H1 (cell line): Measurements from ENCODE around the gene MORC3. TPM values are rescaled to one million over a fixed set of nuclear protein-coding genes. Genes with fewer than 3 reads are reported as not detected.

Experiments
- CTCF ChIA-PET: fragments of 300-600 bp; sonication (Branson Sonifier 250); formaldehyde crosslinking; loops from one replicate; lab custom pipeline; 2021; ENCODE audit not compliant: partially characterized antibody; lab: Charles Lee
- POLR2A ChIA-PET: fragments of 300-600 bp; sonication (Branson Sonifier 250); formaldehyde crosslinking; loops from one replicate; lab custom pipeline; 2021; ENCODE audit warnings: inconsistent platforms; ENCODE audit not compliant: partially characterized antibody; lab: Charles Lee
- DNase-seq, 2 experiments: peaks; one replicate each; pipeline versions ENCODE4 v3.0.0 to v3.0.0-alpha.2; 2010 to 2022; ENCODE audit warnings: low spot score in 2 of 2, low read depth in 1 of 2, mixed read lengths in 1 of 2
- FAIRE-seq: peaks from 2 replicates; lab custom pipeline; 2011; peaks lifted over from hg19 to GRCh38; lab: Jason Lieb, UNC
- H2AFZ ChIP-seq: 2 replicates; pipeline ENCODE4 v1.8.1; 2012; ENCODE audit warnings: low read length, inconsistent platforms
- H2AK5ac ChIP-seq: 2 replicates; pipeline ENCODE4 v1.6.1; 2013; ENCODE audit warnings: low read depth, low read length
- H2BK120ac ChIP-seq: replicated peaks from 2 replicates; pipeline ENCODE3; 2013; ENCODE audit warnings: low read depth, low read length, inconsistent platforms
- H2BK12ac ChIP-seq: 2 replicates; pipeline ENCODE4 v1.6.1; 2013; ENCODE audit warnings: low read depth, low read length
- H2BK15ac ChIP-seq: 2 replicates; pipeline ENCODE4 v1.6.1; 2013; ENCODE audit warnings: low read length
- H2BK20ac ChIP-seq: 2 replicates; pipeline ENCODE4 v1.6.1; 2013; ENCODE audit warnings: low read length
- H2BK5ac ChIP-seq: 2 replicates; pipeline ENCODE4 v1.6.1; 2013; ENCODE audit warnings: low read depth, low read length
- H3K14ac ChIP-seq: 2 replicates; pipeline ENCODE4 v1.6.1; 2013; ENCODE audit warnings: inconsistent platforms; ENCODE audit not compliant: insufficient read length
- H3K18ac ChIP-seq: 2 replicates; pipeline ENCODE4 v1.6.1; 2013; ENCODE audit warnings: low read length; ENCODE audit errors: extremely low read depth
- H3K23ac ChIP-seq: 2 replicates; pipeline ENCODE4 v1.6.1; 2013; ENCODE audit warnings: inconsistent platforms; ENCODE audit not compliant: insufficient read length
- H3K23me2 ChIP-seq: 2 replicates; pipeline ENCODE4 v1.6.1; 2013; ENCODE audit warnings: low read depth, low read length
- H3K27ac ChIP-seq: 2 replicates; pipeline ENCODE4 v1.6.1; 2011; ENCODE audit warnings: low read depth, low read length, inconsistent platforms
- H3K27me3 ChIP-seq, 4 experiments: replicated peaks in 1 of 4; 1 replicate in 1 of 4; 2 replicates in 3 of 4; pipeline versions ENCODE4 v1.6.1 to v1.8.1; 2011 to 2013; ENCODE audit warnings: low read length in 3 of 4, mild to moderate bottlenecking in 3 of 4, inconsistent platforms in 2 of 4, mixed read lengths in 2 of 4, moderate library complexity in 1 of 4; ENCODE audit not compliant: control insufficient read depth in 3 of 4, insufficient read depth in 3 of 4; ENCODE audit errors: extremely low read depth in 1 of 4
- H3K36me3 ChIP-seq, 4 experiments: 2 replicates each; pipeline versions ENCODE4 v1.6.1 to v1.8.1; 2011 to 2013; ENCODE audit warnings: mild to moderate bottlenecking in 4 of 4, low read length in 3 of 4, moderate library complexity in 2 of 4, control low read depth in 1 of 4, inconsistent platforms in 1 of 4; ENCODE audit not compliant: insufficient read depth in 4 of 4, control insufficient read depth in 2 of 4
- H3K4ac ChIP-seq: replicated peaks from 2 replicates; pipeline ENCODE3; 2013; ENCODE audit warnings: low read length, low read depth, mixed read lengths, inconsistent platforms; ENCODE audit not compliant: insufficient read length
- H3K4me1 ChIP-seq, 4 experiments: replicated peaks in 1 of 4; 1 replicate in 1 of 4; 2 replicates in 3 of 4; pipeline versions ENCODE4 v1.6.1 to v1.8.1; 2011 to 2013; ENCODE audit warnings: low read length in 3 of 4, inconsistent platforms in 2 of 4, mixed read lengths in 1 of 4; ENCODE audit not compliant: insufficient read depth in 4 of 4, control insufficient read depth in 3 of 4
- H3K4me2 ChIP-seq, 2 experiments: 2 replicates each; pipeline versions ENCODE4 v1.6.1 to v1.8.1; 2011 to 2013; ENCODE audit warnings: low read depth in 2 of 2, low read length in 2 of 2, control low read depth in 1 of 2, inconsistent platforms in 1 of 2, mild to moderate bottlenecking in 1 of 2; ENCODE audit not compliant: insufficient read depth in 1 of 2
- H3K4me3 ChIP-seq, 4 experiments: fragments of 200-600, 300-600 bp in 1 of 4; sonication (generic), shearing (Covaris generic), sonication (Bioruptor Twin) in 1 of 4; 2 replicates each; pipeline versions ENCODE4 v1.5.1 to v1.8.1; 2011 to 2016; ENCODE audit warnings: low read length in 4 of 4, low read depth in 3 of 4, control low read depth in 2 of 4, inconsistent platforms in 2 of 4, mild to moderate bottlenecking in 2 of 4, mixed read lengths in 1 of 4, moderate library complexity in 1 of 4; ENCODE audit not compliant: insufficient read depth in 2 of 4; ENCODE audit errors: extremely low read depth in 1 of 4
- H3K56ac ChIP-seq: replicated peaks from 2 replicates; pipeline ENCODE3; 2013; ENCODE audit warnings: low read depth, mild to moderate bottlenecking, mixed read lengths, low read length, inconsistent platforms; ENCODE audit not compliant: insufficient read length
- H3K79me1 ChIP-seq: 2 replicates; pipeline ENCODE4 v1.6.1; 2013; ENCODE audit warnings: low read depth, low read length, control low read depth
- H3K79me2 ChIP-seq, 2 experiments: 2 replicates each; pipeline versions ENCODE4 v1.6.1 to v1.8.1; 2012 to 2013; ENCODE audit warnings: low read length in 2 of 2, mild to moderate bottlenecking in 2 of 2, inconsistent platforms in 1 of 2; ENCODE audit not compliant: insufficient read depth in 2 of 2, control insufficient read depth in 1 of 2
- H3K9ac ChIP-seq, 4 experiments: replicated peaks in 1 of 4; 1 replicate in 1 of 4; 2 replicates in 3 of 4; pipeline versions ENCODE4 v1.6.1 to v1.8.1; 2011 to 2013; ENCODE audit warnings: low read depth in 3 of 4, low read length in 3 of 4, control low read depth in 2 of 4, mild to moderate bottlenecking in 2 of 4, moderate library complexity in 2 of 4, inconsistent platforms in 1 of 4; ENCODE audit errors: extremely low read depth in 1 of 4
- H3K9me3 ChIP-seq, 2 experiments: 2 replicates each; pipeline versions ENCODE4 v1.6.1 to v1.8.1; 2012 to 2013; ENCODE audit warnings: mild to moderate bottlenecking in 2 of 2, moderate library complexity in 2 of 2, control low read depth in 1 of 2, inconsistent platforms in 1 of 2, low read depth in 1 of 2, low read length in 1 of 2, mixed read lengths in 1 of 2; ENCODE audit not compliant: insufficient read depth in 2 of 2
- H4K20me1 ChIP-seq, 2 experiments: replicated peaks in 1 of 2; 2 replicates each; pipeline versions ENCODE3 to v1.8.1; 2011 to 2013; ENCODE audit warnings: inconsistent platforms in 2 of 2, low read length in 2 of 2, mild to moderate bottlenecking in 1 of 2; ENCODE audit not compliant: insufficient read depth in 2 of 2, control insufficient read depth in 1 of 2
- H4K5ac ChIP-seq: 2 replicates; pipeline ENCODE4 v1.6.1; 2013; ENCODE audit warnings: low read length, low read depth, mixed read lengths, inconsistent platforms; ENCODE audit not compliant: insufficient read length
- H4K8ac ChIP-seq: 2 replicates; pipeline ENCODE4 v1.8.0; 2013; ENCODE audit warnings: mild to moderate bottlenecking, moderate library complexity, low read length, inconsistent platforms; ENCODE audit not compliant: insufficient read depth; ENCODE audit errors: extremely low read depth
- H4K91ac ChIP-seq: replicated peaks from 2 replicates; pipeline ENCODE3; 2013; ENCODE audit warnings: low read length, mixed read lengths, inconsistent platforms; ENCODE audit not compliant: insufficient read length
- CBX5 ChIP-seq: fragments of 300-800, 300-1000 bp; sonication (generic); IDR thresholded peaks from 2 replicates; pipeline ENCODE4 v1.7.1; 2016; ENCODE audit warnings: antibody characterized with exemption, low read length, low read depth
- CEBPB ChIP-seq: IDR thresholded peaks from 2 replicates; pipeline ENCODE4 v1.6.1; 2012; ENCODE audit warnings: low read depth, low read length
- CTBP2 ChIP-seq: IDR thresholded peaks from 2 replicates; pipeline ENCODE4 v1.7.0; 2011; ENCODE audit warnings: borderline replicate concordance, mild to moderate bottlenecking, moderate library complexity, mixed read lengths, low read length; ENCODE audit not compliant: insufficient read depth, insufficient read length
- EGR1 ChIP-seq: IDR thresholded peaks from 2 replicates; pipeline ENCODE4 v1.6.1; 2011; ENCODE audit warnings: low read depth, low read length, borderline replicate concordance
- POLR2A ChIP-seq, 2 experiments: IDR thresholded peaks; 1 replicate in 1 of 2; 2 replicates in 1 of 2; pipeline ENCODE4 v1.6.1; 2011; ENCODE audit warnings: low read depth in 2 of 2, low read length in 2 of 2, mild to moderate bottlenecking in 2 of 2; ENCODE audit errors: control extremely low read depth in 1 of 2
- RBBP5 ChIP-seq: IDR thresholded peaks from 2 replicates; pipeline ENCODE4 v1.7.1; 2012; ENCODE audit warnings: low read depth, mild to moderate bottlenecking, inconsistent platforms, low read length, moderate library complexity, borderline replicate concordance
- RFX5 ChIP-seq: IDR thresholded peaks from 2 replicates; pipeline ENCODE4 v1.6.1; 2011; ENCODE audit warnings: low read depth, low read length, improper control_type of control experiment, borderline replicate concordance
- TAF7 ChIP-seq: optimal IDR thresholded peaks from 2 replicates; pipeline ENCODE3; 2011; ENCODE audit warnings: low read depth, mild to moderate bottlenecking, inconsistent platforms, low read length, moderate library complexity, borderline replicate concordance
- TBP ChIP-seq: IDR thresholded peaks from 2 replicates; pipeline ENCODE4 v1.6.1; 2011; ENCODE audit warnings: low read depth, low read length, improper control_type of control experiment
- ZNF274 ChIP-seq: IDR thresholded peaks from 2 replicates; pipeline ENCODE4 v1.7.0; 2012; ENCODE audit warnings: low read length, borderline replicate concordance; ENCODE audit errors: extremely low read depth
- WGBS, 2 experiments: shearing (Covaris generic) in 1 of 2; methylation state at CpG; one replicate each; pipeline versions ENCODE4 v1.1.6 to v1.1.7; 2013 to 2015; ENCODE audit warnings: low lambda C conversion rate in 2 of 2, mixed read lengths in 2 of 2, inconsistent platforms in 1 of 2, low coverage in 1 of 2, missing lambda C conversion rate in 1 of 2; ENCODE audit not compliant: insufficient replicate concordance in 2 of 2, insufficient coverage in 1 of 2, insufficient read length in 1 of 2; ENCODE audit errors: extremely low coverage in 1 of 2, missing lambda C conversion rate in 1 of 2; 5-methylcytosine and 5-hydroxymethylcytosine counted together
- polyA plus RNA-seq, 7 experiments: library from polyadenylated mRNA; depleted of rRNA in 3 of 7; stranded (reverse) in 5 of 7; unstranded in 2 of 7; fragments of >200 nt in 5 of 7; fragments of 200-250 nt in 2 of 7; gene quantifications; 1 replicate in 5 of 7; 2 replicates in 1 of 7; 4 replicates in 1 of 7; pipeline versions ENCODE4 v1.2.1 to v1.2.3, GENCODE V29; 2011 to 2013; ENCODE audit warnings: missing spikeins in 2 of 7, mixed read lengths in 2 of 7
- total RNA-seq: library from RNA; stranded (reverse); fragmentation: NEBNext Ultra II Directional; extraction: Animal tissue kit (Norgen Biotek cat#: 25700); gene quantifications from 2 replicates; pipeline ENCODE4 v1.2.1, GENCODE V29; 2021
- TF ChIP-seq, protein P1 (sequence below): IDR thresholded peaks from 2 replicates; pipeline ENCODE4 v1.6.1; 2012; ENCODE audit warnings: low read length, inconsistent platforms
- TF ChIP-seq, protein P2 (sequence below): IDR thresholded peaks from 2 replicates; pipeline ENCODE4 v1.6.1; 2012; ENCODE audit warnings: inconsistent platforms

Gene MORC3
- total and polyA plus RNA-seq, 2 of the 8 experiments (the other 6 are each of a cell fraction or from before 2014, with no cell fraction given): 5.0 to 20.4 TPM

DNA sequence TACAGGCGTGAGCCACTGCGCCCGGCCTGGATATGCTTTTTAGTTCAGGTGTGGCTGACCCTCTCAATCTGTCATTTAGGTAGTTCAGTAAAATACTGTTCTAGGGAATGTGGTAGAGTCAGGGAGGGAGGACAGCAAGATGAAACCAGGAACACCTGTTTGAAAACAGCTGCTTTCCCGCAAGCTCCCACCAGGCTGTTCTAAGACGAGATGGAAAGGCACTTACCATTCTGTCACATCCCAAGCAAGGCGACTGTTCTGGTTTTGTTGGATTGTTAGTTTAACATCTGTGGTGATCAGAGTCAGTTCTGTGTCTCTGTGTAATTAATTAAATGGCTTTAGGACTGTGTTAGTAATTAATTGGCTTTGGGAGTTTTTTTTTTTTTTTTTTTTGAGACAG, 68.1 kb downstream of the MORC3 start:
- Histone ChIP-seq H3K36me3 (peaks cover 0 to 22% (median 12%) of the 10 kb centered on the region in 4 experiments; a peak in 7 of 8 replicates), H3K4me1 (peaks cover 0 to 9% (median 3%) of the 10 kb centered on the region in 4 experiments; a peak in 3 of 7 replicates), H3K79me2 (no peaks in the 10 kb centered on the region), H3K4ac (no peak overlapping the region), H3K4me3 (no peak overlapping the region), H4K8ac (no peak overlapping the region), H3K23me2 (no peaks in the 10 kb centered on the region; the same call in 1 of the 2 replicates), H3K79me1 (no peaks in the 10 kb centered on the region; the same call in 1 of the 2 replicates), H4K20me1 (no peaks in the 10 kb centered on the region), H4K91ac (no peak overlapping the region), H3K23ac (no peak overlapping the region), H4K5ac (no peak overlapping the region), H2BK5ac (no peak overlapping the region), H2AK5ac (no peak overlapping the region), H3K4me2 (no peak overlapping the region), H2BK15ac (no peak overlapping the region), H3K18ac (no peak overlapping the region), H2BK12ac (no peak overlapping the region), H2BK120ac (no peak overlapping the region), H2BK20ac (no peak overlapping the region), H3K9me3 (peaks cover 0 to 8% of the 10 kb centered on the region in 2 experiments; a peak in 1 of 4 replicates), H3K14ac (no peak overlapping the region), H3K9ac (no peak overlapping the region), H2AFZ (no peak overlapping the region), H3K56ac (no peak overlapping the region), H3K27me3 (no peaks in the 10 kb centered on the region), H3K27ac (no peak overlapping the region)
- WGBS, 2 experiments: 87% methylated on average over 6 of the region's 6 CpGs; no CpG with 5 or more reads in 1 of the 2 experiments
- POLR2A ChIA-PET: no interaction called here
- DNase-seq: no peak
- FAIRE-seq: no peak
- CTCF ChIA-PET: interaction anchor here (0.7 to 1.6 kb wide), 13 partner anchors 9 to 265 kb away, joined by 3 to 6 read pairs (median 3); partner anchors contain the start of gene MORC3
- TF ChIP-seq CBX5: no peak
- no peak for TF ChIP-seq ZNF274
- no peak for TF ChIP-seq TBP
- no peak for TF ChIP-seq RFX5
- TF ChIP-seq CEBPB: no peak
- no peak for TF ChIP-seq CTBP2
- TF ChIP-seq TAF7: no peak
- no peak for TF ChIP-seq EGR1
- TF ChIP-seq, protein P1, sequence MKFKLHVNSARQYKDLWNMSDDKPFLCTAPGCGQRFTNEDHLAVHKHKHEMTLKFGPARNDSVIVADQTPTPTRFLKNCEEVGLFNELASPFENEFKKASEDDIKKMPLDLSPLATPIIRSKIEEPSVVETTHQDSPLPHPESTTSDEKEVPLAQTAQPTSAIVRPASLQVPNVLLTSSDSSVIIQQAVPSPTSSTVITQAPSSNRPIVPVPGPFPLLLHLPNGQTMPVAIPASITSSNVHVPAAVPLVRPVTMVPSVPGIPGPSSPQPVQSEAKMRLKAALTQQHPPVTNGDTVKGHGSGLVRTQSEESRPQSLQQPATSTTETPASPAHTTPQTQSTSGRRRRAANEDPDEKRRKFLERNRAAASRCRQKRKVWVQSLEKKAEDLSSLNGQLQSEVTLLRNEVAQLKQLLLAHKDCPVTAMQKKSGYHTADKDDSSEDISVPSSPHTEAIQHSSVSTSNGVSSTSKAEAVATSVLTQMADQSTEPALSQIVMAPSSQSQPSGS: no peak
- TF ChIP-seq POLR2A (IDR thresholded peaks at IDR 0.05; ENCODE audit: control extremely low read depth in 1 of 2, low read depth in 2 of 2, low read length in 2 of 2): no peak
- TF ChIP-seq, protein P2, sequence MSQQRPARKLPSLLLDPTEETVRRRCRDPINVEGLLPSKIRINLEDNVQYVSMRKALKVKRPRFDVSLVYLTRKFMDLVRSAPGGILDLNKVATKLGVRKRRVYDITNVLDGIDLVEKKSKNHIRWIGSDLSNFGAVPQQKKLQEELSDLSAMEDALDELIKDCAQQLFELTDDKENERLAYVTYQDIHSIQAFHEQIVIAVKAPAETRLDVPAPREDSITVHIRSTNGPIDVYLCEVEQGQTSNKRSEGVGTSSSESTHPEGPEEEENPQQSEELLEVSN: no peak
- no peak for TF ChIP-seq RBBP5
